ENCODE data around the gene TTC28.

The TTC28 gene

GRCh38 chr22:28563636-28564035 is 116.0 kb downstream of the TTC28 start:
- no peaks in the 10 kb centered on the region for H3K36me3 ChIP-seq (ENCODE audit: control insufficient read depth in 2 of 2, insufficient read depth in 1 of 2, low read length in 2 of 2)
- H3K9me3 ChIP-seq (ENCODE audit: control insufficient read depth, insufficient read depth, low read depth, low read length): no peaks in the 10 kb centered on the region
- H3K27ac ChIP-seq (ENCODE audit: extremely low read depth, low read depth, low read length): no peak overlapping the region
- H3K4me3 ChIP-seq (ENCODE audit: low read depth, low read length): no peak overlapping the region
- TF ChIP-seq, protein P1, sequence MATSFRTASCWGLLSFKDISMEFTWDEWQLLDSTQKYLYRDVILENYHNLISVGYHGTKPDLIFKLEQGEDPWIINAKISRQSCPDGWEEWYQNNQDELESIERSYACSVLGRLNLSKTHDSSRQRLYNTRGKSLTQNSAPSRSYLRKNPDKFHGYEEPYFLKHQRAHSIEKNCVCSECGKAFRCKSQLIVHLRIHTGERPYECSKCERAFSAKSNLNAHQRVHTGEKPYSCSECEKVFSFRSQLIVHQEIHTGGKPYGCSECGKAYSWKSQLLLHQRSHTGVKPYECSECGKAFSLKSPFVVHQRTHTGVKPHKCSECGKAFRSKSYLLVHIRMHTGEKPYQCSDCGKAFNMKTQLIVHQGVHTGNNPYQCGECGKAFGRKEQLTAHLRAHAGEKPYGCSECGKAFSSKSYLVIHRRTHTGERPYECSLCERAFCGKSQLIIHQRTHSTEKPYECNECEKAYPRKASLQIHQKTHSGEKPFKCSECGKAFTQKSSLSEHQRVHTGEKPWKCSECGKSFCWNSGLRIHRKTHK (tag by site-specific recombination; IDR thresholded peaks at IDR 0.05): no peak
- no peak for TF ChIP-seq FEZF1 (tag by site-specific recombination; IDR thresholded peaks at IDR 0.05)
- TF ChIP-seq ZNF202 (tag by site-specific recombination; IDR thresholded peaks at IDR 0.05; ENCODE audit: borderline replicate concordance): no peak
- no peak for TF ChIP-seq ZNF555 (tag by site-specific recombination; conservative IDR thresholded peaks at IDR 0.05)
- no peak for TF ChIP-seq SCRT2 (tag by site-specific recombination; IDR thresholded peaks at IDR 0.05)
- TF ChIP-seq ZBTB48 (tag by site-specific recombination; IDR thresholded peaks at IDR 0.05): no peak
- no peak for TF ChIP-seq ZNF626 (tag by site-specific recombination; IDR thresholded peaks at IDR 0.05)
- TF ChIP-seq ZNF558 (tag by site-specific recombination; IDR thresholded peaks at IDR 0.05): no peak
- ChIA-PET CTCF (no interaction called here), POLR2A (no interaction called here)
- 0 out of 2 replicates have a peak, but pooled peaks cover 2% of the 10 kb centered on the region for H3K4me1 ChIP-seq (ENCODE audit: control insufficient read depth, insufficient read depth, low read length)

- Histone ChIP-seq H3K4me1 (ENCODE audit: control insufficient read depth, insufficient read depth, low read length) (0 out of 2 replicates have a peak, but pooled peaks cover 2% of the 10 kb centered on the region), H3K36me3 (ENCODE audit: control insufficient read depth in 2 of 2, insufficient read depth in 1 of 2, low read length in 2 of 2) (no peaks in the 10 kb centered on the region), H3K27ac (ENCODE audit: extremely low read depth, low read depth, low read length) (no peak overlapping the region), H3K9me3 (ENCODE audit: control insufficient read depth, insufficient read depth, low read depth, low read length) (no peaks in the 10 kb centered on the region), H3K4me3 (ENCODE audit: low read depth, low read length) (no peak overlapping the region)
- TF ChIP-seq SP2 (tag by site-specific recombination; IDR thresholded peaks at IDR 0.05) (no peak), ZNF175 (tag by site-specific recombination; IDR thresholded peaks at IDR 0.05) (no peak), ZNF214 (tag by site-specific recombination; IDR thresholded peaks at IDR 0.05; ENCODE audit: borderline replicate concordance) (no peak), MEIS1 (CRISPR knock-in tag; IDR thresholded peaks at IDR 0.05; ENCODE audit: borderline replicate concordance) (no peak), ZSCAN16 (tag by site-specific recombination; IDR thresholded peaks at IDR 0.05) (no peak), ZNF426 (tag by site-specific recombination; IDR thresholded peaks at IDR 0.05) (no peak), ZNF555 (tag by site-specific recombination; conservative IDR thresholded peaks at IDR 0.05) (no peak), ZSCAN30 (tag by site-specific recombination; IDR thresholded peaks at IDR 0.05) (no peak), ZNF416 (tag by site-specific recombination; IDR thresholded peaks at IDR 0.05) (no peak), SP3 (tag by site-specific recombination; IDR thresholded peaks at IDR 0.05) (no peak), ZXDB (tag by site-specific recombination; IDR thresholded peaks at IDR 0.05) (no peak), ZNF114 (tag by site-specific recombination; IDR thresholded peaks at IDR 0.05) (no peak), ZNF747 (tag by site-specific recombination; IDR thresholded peaks at IDR 0.05) (no peak), AEBP2 (tag by site-specific recombination; IDR thresholded peaks at IDR 0.05; ENCODE audit: borderline replicate concordance) (no peak), ZNF792 (tag by site-specific recombination; IDR thresholded peaks at IDR 0.05) (no peak), ZNF10 (tag by site-specific recombination; IDR thresholded peaks at IDR 0.05) (no peak), ZNF132 (tag by site-specific recombination; IDR thresholded peaks at IDR 0.05; ENCODE audit: borderline replicate concordance) (no peak), ZNF37A (tag by site-specific recombination; IDR thresholded peaks at IDR 0.05) (no peak)
- TF ChIP-seq, protein P2, sequence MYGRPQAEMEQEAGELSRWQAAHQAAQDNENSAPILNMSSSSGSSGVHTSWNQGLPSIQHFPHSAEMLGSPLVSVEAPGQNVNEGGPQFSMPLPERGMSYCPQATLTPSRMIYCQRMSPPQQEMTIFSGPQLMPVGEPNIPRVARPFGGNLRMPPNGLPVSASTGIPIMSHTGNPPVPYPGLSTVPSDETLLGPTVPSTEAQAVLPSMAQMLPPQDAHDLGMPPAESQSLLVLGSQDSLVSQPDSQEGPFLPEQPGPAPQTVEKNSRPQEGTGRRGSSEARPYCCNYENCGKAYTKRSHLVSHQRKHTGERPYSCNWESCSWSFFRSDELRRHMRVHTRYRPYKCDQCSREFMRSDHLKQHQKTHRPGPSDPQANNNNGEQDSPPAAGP (tag by site-specific recombination; IDR thresholded peaks at IDR 0.05): no peak
- TF ChIP-seq, protein P1 (tag by site-specific recombination; IDR thresholded peaks at IDR 0.05): no peak
- ChIA-PET CTCF (no interaction called here), POLR2A (no interaction called here)
Observed at GRCh38 chr22:28562324-28562723, 117.3 kb downstream of the TTC28 start.

Measured in HEK293 (cell line).